ENCODE results near the gene PTCD1.

PTCD1 gene

DNA sequence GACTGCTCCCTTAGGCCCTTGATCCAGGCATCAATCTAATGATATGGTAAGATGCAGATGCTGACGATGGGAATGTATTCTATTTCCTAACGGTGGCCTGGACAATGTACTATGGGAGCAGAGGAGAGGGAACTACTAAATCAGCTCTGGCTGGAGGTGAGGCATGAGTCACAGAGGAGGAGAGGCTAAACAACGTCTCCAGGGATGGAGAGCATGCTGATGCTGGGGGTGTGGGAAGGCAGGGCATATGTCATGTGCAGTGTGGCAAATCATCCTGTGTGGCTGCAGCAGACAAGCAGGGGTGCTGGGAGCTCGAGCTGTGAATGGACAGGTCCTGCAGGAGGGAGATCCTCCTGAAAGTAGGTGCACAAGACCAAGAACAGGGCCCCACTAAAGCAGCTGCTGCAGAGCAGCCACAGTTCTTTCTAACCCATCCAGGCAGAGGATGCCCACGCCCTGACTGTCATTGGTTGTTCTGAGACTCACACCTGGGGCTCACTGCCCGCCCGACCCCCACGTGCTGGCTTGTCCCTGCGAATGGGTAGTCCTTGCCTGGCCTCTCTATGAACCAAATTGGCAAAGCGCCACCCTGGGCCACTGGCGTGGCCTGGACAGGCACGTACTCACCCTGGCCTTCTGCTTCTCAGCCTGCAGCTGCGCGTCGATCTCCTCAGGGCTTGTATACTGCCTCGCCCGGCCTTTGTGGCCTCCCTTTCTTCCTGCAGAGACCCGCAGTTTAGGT, 34.2 kb downstream of the PTCD1 start:
- FAIRE-seq (no peak), DNase-seq (ENCODE audit: insufficient read length) (no peak)
- TF ChIP-seq POLR2AphosphoS5 (IDR thresholded peaks at IDR 0.05; ENCODE audit: low read depth, low read length): no peak
- TF ChIP-seq TAF1 (IDR thresholded peaks at IDR 0.05; ENCODE audit: borderline replicate concordance, low read depth, low read length): no peak
- TF ChIP-seq POLR2A (IDR thresholded peaks at IDR 0.05; ENCODE audit: low read depth, low read length): no peak

DNA sequence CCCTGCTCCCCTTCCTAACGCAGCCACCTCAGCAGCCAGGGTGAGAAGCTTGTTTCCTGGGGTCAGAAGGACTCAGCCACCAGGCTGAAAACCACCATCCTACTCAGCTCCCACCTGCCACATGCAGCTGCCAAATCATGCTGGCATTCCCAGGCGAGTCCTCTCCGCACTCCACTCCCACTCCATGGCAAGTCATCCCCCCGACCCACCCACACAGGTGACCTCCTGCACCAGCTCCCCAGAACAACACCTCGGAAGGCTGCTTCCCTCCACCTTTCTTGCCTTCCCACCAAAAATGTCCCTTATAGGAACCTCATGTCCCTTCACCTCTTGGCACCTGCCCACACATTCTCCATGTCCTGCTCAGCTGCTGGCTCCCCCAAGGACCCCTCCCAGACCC, 34.8 kb downstream of the PTCD1 start:
- no peak for FAIRE-seq
- TF ChIP-seq TAF1 (IDR thresholded peaks at IDR 0.05; ENCODE audit: borderline replicate concordance, low read depth, low read length) (no peak), POLR2AphosphoS5 (IDR thresholded peaks at IDR 0.05; ENCODE audit: low read depth, low read length) (no peak), POLR2A (IDR thresholded peaks at IDR 0.05; ENCODE audit: low read depth, low read length) (no peak)
- no peak for DNase-seq (ENCODE audit: insufficient read length)

DNA sequence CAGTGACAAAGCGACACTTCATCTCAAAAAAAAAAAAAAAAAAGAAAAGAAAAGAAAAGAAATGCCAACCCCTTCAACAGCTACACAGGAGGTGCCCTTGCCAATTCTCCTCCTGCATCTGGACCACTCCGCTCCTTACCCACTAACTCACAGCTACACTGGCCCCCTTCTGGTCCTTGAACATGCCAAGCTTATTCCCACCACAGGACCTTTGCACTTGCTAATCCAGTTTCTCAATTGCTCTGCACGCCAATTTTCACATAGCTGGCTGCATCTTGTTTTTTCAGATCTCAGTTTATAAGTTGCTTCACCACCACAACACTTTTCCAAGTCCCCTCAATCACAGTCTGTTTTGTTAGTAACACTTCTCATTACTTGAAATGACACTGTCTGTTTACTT, 35.7 kb downstream of the PTCD1 start:
- TF ChIP-seq POLR2AphosphoS5 (IDR thresholded peaks at IDR 0.05; ENCODE audit: low read depth, low read length): no peak
- FAIRE-seq (no peak), DNase-seq (ENCODE audit: insufficient read length) (no peak)

DNA sequence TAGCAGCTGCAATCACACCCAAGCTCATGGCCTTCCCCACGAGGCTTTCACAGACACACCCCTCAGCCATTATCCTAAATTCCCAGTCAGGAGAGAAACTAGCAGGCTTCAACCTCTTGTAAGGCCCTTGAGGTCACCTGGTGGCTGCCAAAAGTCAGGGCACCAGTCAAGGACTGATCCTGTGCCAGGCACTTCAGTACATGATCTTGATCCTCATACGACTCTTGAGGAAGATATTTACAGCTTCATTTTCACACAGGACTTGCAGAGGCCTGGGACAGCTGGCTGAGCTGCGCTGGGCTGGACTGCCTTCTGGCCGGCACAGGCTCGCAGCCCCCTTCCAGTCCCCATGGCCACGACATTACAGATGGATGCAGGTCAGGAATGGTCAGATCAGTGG, 39.0 kb downstream of the PTCD1 start:
- no peak for FAIRE-seq
- TF ChIP-seq POLR2A (IDR thresholded peaks at IDR 0.05; ENCODE audit: low read depth, low read length) (0 out of 2 replicates have a peak, but pooled peaks have one; percentile 18), TAF1 (IDR thresholded peaks at IDR 0.05; ENCODE audit: borderline replicate concordance, low read depth, low read length) (no peak), POLR2AphosphoS5 (IDR thresholded peaks at IDR 0.05; ENCODE audit: low read depth, low read length) (0 out of 2 replicates have a peak, but pooled peaks have one; percentile 23)
- DNase-seq (ENCODE audit: insufficient read length): no peak

DNA sequence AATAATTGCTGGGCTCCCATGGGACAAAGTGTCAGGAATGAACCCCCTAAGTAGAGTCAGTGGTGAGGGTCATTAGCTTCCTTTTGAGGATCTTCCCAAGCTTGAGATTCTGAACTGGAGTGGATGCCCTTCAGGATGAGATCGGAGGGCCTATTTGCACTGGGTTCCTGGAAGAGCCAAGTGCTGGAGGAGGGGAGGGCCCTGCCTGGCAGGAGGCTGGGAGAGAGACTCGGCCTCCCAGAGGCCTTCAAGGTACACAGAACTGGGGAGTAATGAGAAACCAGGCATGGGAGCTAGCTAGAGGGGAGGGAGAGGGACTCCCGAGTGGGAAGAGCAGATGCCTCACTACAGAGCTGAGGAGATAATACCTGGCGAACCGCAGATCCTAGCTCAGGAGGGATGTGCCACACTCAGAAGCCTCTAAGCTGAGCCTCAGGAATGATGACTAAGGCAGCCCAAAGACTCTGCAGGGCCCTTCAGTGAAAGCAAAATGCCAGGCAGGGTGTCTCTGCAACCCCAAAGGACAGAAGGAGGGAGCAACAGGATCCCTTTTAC, 39.6 kb downstream of the PTCD1 start:
- DNase-seq (ENCODE audit: insufficient read length): no peak
- FAIRE-seq: no peak
- no peak for TF ChIP-seq POLR2A (IDR thresholded peaks at IDR 0.05; ENCODE audit: low read depth, low read length)
- TF ChIP-seq TAF1 (IDR thresholded peaks at IDR 0.05; ENCODE audit: borderline replicate concordance, low read depth, low read length): no peak
- TF ChIP-seq POLR2AphosphoS5 (IDR thresholded peaks at IDR 0.05; ENCODE audit: low read depth, low read length): 0 out of 2 replicates have a peak, but pooled peaks have one; percentile 12

DNA sequence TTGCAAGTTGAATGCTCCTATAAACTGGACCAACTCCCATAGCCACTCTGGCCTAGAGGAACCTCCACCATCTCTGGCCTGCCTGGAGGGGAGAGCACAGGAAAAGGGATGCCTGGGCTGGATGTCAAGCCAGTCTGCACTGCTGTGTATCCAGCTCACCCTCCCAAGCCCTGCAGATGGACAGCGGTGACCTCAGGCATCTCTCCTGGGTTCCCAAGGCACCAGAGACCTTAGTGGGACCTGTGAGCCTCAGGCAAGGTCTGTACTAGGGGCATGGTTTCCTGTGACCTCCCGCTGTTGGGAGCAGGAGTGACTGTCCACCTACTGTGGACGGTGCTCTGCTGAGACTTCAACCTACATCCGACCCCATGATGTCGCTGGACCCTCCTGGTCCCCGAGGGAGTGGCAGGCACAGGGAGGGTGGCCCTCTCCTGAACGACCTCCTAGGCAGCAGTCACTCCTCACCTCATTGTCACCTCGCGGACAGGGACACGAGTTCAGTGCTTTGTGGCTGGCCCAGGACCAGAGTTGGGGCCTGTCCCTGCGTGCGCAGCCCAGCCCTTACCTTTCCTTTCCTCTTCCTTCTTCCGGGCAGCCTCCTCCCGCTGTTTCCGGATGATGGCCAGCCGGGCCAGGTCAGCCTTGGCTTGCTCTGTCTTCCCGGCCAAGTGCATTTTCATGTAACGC, 41.2 kb downstream of the PTCD1 start:
- TF ChIP-seq TAF1 (IDR thresholded peaks at IDR 0.05; ENCODE audit: borderline replicate concordance, low read depth, low read length): no peak
- peak; percentile 84 for TF ChIP-seq POLR2AphosphoS5 (IDR thresholded peaks at IDR 0.05; ENCODE audit: low read depth, low read length)
- TF ChIP-seq POLR2A (IDR thresholded peaks at IDR 0.05; ENCODE audit: low read depth, low read length): peak; percentile 68
- no peak for DNase-seq (ENCODE audit: insufficient read length)
- no peak for FAIRE-seq

DNA sequence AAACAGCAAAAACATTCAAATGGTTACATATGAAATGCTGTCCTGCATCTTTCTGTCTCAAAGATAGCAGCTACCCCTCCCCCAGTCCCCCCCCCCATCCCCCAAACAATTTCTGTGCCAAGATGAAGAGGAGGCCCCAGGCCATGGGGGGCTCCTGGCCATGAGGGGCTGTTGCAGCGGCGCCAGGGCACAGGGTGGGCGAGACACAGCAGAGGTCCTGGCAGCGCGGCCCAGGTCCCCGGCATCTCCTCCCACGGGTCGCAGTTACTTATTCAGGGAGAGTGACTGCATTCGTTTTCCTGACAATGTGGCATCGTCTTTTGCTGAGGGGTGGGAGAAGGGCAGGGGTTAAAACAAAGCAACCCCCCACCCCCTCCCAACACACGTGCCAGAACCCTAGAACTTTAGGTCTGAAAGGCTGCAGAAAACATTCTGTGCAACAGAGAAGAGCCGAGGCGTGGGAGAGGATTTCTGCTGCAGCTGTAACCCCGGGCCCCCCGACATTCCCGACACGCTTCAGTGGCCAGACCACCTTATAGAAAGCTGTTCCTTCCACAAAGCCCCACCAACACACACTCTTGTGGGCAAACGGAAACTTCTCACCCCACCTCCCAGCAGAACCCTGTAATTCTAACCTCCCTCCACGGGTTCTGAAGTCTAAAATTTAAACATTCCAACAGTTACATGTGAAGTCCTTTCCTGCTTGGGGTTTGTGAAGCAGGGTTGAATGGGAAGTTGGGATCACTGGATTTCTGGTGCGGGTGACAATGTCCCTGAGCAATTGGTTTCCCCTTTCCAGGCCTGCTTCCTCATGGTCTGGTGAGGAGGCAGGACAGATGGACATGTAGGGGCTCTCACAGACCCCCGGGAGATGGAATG, 41.9 kb downstream of the PTCD1 start:
- DNase-seq (ENCODE audit: insufficient read length): no peak
- no peak for TF ChIP-seq POLR2AphosphoS5 (IDR thresholded peaks at IDR 0.05; ENCODE audit: low read depth, low read length)
- no peak for TF ChIP-seq TAF1 (IDR thresholded peaks at IDR 0.05; ENCODE audit: borderline replicate concordance, low read depth, low read length)
- TF ChIP-seq POLR2A (IDR thresholded peaks at IDR 0.05; ENCODE audit: low read depth, low read length): no peak
- FAIRE-seq: no peak

DNA sequence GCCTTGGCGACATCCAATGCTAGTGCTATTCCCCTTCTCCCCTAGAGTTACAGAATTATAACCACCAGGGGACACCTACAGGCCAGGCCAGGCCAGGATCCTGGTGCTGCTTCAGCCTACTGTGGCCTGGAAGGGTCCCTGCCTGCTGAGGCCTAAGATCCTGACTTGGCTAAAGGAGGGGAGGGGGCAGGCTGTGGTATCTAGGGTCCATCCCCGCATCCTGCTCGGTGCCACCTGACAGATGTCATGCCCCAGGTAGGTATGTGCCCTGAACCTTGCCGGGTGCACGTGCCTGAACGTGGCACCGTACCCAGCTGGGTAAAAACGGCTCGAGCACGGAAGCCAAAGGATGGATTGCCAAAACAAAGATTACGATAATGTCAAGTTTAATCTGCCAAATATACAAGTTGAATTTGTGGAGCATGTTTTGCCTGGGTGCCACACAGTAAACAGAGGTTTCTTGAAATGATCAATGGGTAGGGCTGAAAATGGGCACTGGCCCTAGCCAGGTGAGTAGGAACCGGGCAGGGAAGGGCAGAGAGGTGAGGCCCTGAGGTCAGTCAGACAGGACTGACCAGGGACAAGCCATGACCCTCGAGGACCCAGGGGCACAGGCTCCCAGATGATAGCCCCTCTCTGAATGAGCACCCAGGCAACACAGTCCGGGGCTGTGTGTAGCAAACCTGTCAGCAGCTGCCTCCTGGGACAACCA, 42.8 kb downstream of the PTCD1 start:
- no peak for TF ChIP-seq TAF1 (IDR thresholded peaks at IDR 0.05; ENCODE audit: borderline replicate concordance, low read depth, low read length)
- no peak; the same call in 1 of the 2 replicates for TF ChIP-seq POLR2AphosphoS5 (IDR thresholded peaks at IDR 0.05; ENCODE audit: low read depth, low read length)
- no peak for TF ChIP-seq POLR2A (IDR thresholded peaks at IDR 0.05; ENCODE audit: low read depth, low read length)
- DNase-seq (ENCODE audit: insufficient read length): no peak
- FAIRE-seq: no peak

DNA sequence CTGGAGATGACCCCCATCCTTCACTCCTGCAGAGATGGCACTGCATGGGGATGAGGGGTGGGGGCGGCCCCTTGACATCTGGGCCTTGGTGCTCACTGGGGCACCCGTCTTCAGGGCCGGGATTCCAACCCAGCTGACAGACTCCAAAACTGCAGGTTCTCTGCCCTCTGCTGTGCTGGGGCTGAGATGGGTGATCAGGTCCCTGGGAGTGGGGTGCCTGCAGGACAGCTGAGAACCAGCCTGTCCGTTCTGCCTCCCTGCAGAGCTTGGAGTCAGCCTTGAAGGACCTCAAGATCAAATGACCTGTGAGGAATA, 44.5 kb downstream of the PTCD1 start:
- no peak for TF ChIP-seq POLR2AphosphoS5 (IDR thresholded peaks at IDR 0.05; ENCODE audit: low read depth, low read length)
- no peak for TF ChIP-seq TAF1 (IDR thresholded peaks at IDR 0.05; ENCODE audit: borderline replicate concordance, low read depth, low read length)
- no peak for TF ChIP-seq POLR2A (IDR thresholded peaks at IDR 0.05; ENCODE audit: low read depth, low read length)
- no peak for FAIRE-seq
- DNase-seq (ENCODE audit: insufficient read length): no peak

DNA sequence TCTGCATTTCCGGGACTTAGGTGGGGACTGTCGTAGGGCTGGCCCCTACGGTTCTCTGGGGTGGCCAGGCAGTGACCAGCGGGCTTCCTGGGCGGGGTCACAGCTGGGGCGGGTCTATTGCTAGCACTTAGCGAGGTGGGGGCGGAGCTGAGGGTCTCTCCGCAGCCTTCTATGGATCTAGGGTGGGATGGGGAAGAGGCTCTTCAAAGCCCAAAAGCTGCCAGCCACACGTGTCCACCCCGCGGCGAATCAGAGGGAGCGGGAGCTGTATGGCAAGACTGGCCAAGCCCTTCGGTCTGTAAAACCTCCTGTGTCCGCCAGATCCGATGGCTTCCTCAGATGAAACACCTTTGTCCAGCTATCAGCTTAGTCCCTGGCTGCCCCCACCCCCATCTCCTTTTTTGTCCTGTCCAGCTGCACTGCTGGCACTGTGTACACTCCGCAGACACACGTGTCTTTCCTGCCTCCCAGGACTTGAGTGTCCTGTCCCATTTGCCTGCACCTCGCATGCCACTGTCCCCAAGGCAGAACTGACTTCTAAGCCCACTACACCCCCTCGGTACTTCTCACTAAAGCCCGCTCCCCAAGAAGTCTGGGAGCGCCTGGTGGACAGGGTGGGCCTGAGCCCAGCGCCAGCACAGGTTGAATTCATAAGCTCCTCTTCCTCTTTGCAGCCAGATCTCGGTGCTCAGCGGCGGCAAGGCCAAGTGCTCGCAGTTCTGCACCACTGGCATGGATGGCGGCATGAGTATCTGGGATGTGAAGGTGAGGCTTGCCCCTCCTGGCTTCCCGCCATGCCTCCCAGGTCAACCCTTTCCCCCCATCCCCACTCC, 45.0 kb downstream of the PTCD1 start:
- no peak for FAIRE-seq
- TF ChIP-seq POLR2AphosphoS5 (IDR thresholded peaks at IDR 0.05; ENCODE audit: low read depth, low read length): no peak
- TF ChIP-seq POLR2A (IDR thresholded peaks at IDR 0.05; ENCODE audit: low read depth, low read length): peak; percentile 35; the same call in 1 of the 2 replicates
- no peak for TF ChIP-seq TAF1 (IDR thresholded peaks at IDR 0.05; ENCODE audit: borderline replicate concordance, low read depth, low read length)
- DNase-seq (ENCODE audit: insufficient read length): no peak
